GM23338 (cell line): ENCODE results near the gene MYLK2. TPM values are rescaled to one million over a fixed set of nuclear protein-coding genes. Genes with fewer than 3 reads are reported as not detected.
A peak's percentile ranks its signal among the peaks of the same experiment; 100 is the strongest.

Source experiments
- ATAC-seq: fragments of 200-7000 bp; cut with Tn5 transposase; 3 replicates; pipeline ENCODE4 v1.9.1; 2020
- DNase-seq: peaks from one replicate; pipeline ENCODE4 v3.0.0-alpha.2; 2015; ENCODE audit warnings: low spot score
- H2AFZ ChIP-seq: fragments of 200-600 bp; sonication (generic); 2 replicates; pipeline ENCODE4 v1.8.0; 2016; ENCODE audit warnings: antibody characterized with exemption, mild to moderate bottlenecking, moderate library complexity
- H3F3A ChIP-seq: fragments of 200-600 bp; sonication (generic); replicated peaks from 2 replicates; pipeline ENCODE4 v1.8.0; 2017; ENCODE audit warnings: antibody characterized with exemption, mixed run types, low read depth
- H3K27ac ChIP-seq: fragments of 200-600 bp; sonication (generic); 2 replicates; pipeline ENCODE4 v1.6.1; 2016; ENCODE audit warnings: low read depth
- H3K27me3 ChIP-seq: fragments of 200-600 bp; sonication (generic); 2 replicates; pipeline ENCODE4 v1.8.0; 2016; ENCODE audit warnings: mild to moderate bottlenecking, mixed run types, moderate library complexity; ENCODE audit not compliant: insufficient read depth
- H3K36me3 ChIP-seq: fragments of 200-600 bp; sonication (generic); 2 replicates; pipeline ENCODE4 v1.8.0; 2016; ENCODE audit warnings: mild to moderate bottlenecking; ENCODE audit not compliant: insufficient read depth
- H3K4me1 ChIP-seq: fragments of 200-600 bp; sonication (generic); 2 replicates; pipeline ENCODE4 v1.8.0; 2016; ENCODE audit warnings: mild to moderate bottlenecking, moderate library complexity; ENCODE audit not compliant: insufficient read depth
- H3K4me2 ChIP-seq: fragments of 200-600 bp; sonication (generic); 2 replicates; pipeline ENCODE4 v1.7.1; 2017; ENCODE audit warnings: mixed run types
- H3K4me3 ChIP-seq: fragments of 200-600 bp; sonication (generic); 2 replicates; pipeline ENCODE4 v1.6.1; 2016; ENCODE audit warnings: mixed run types
- H3K79me2 ChIP-seq: fragments of 200-600 bp; sonication (generic); replicated peaks from 2 replicates; pipeline ENCODE4 v1.8.0; 2017; ENCODE audit warnings: mild to moderate bottlenecking; ENCODE audit not compliant: insufficient read depth
- H3K9me2 ChIP-seq: fragments of 200-600 bp; sonication (generic); 2 replicates; pipeline ENCODE4 v1.8.0; 2017; ENCODE audit not compliant: insufficient read depth
- H4K20me1 ChIP-seq: fragments of 200-600 bp; sonication (generic); replicated peaks from 2 replicates; pipeline ENCODE4 v1.8.0; 2017; ENCODE audit warnings: mild to moderate bottlenecking; ENCODE audit not compliant: insufficient read depth
- H3K27ac Mint-ChIP-seq: 2 replicates; pipeline ENCODE4 v1.8.0; 2020; ENCODE audit warnings: inconsistent platforms, mild to moderate bottlenecking, moderate library complexity, mixed read lengths
- H3K27me3 Mint-ChIP-seq: 3 replicates; pipeline ENCODE4 v1.8.0; 2022; ENCODE audit warnings: low read depth, mild to moderate bottlenecking, moderate library complexity, mixed read lengths, inconsistent platforms; ENCODE audit not compliant: insufficient read depth, poor library complexity
- H3K36me3 Mint-ChIP-seq: 3 replicates; pipeline ENCODE4 v1.8.0; 2021; ENCODE audit warnings: low read depth, mild to moderate bottlenecking, inconsistent platforms, moderate library complexity, mixed read lengths
- H3K4me1 Mint-ChIP-seq: 3 replicates; pipeline ENCODE4 v1.8.0; 2020; ENCODE audit warnings: mild to moderate bottlenecking, inconsistent platforms, mixed read lengths
- H3K4me3 Mint-ChIP-seq: 3 replicates; pipeline ENCODE4 v1.8.0; 2021; ENCODE audit warnings: moderate library complexity, mild to moderate bottlenecking, inconsistent platforms, mixed read lengths
- H3K9me3 Mint-ChIP-seq: 3 replicates; pipeline ENCODE4 v1.8.0; 2020; ENCODE audit warnings: moderate library complexity, mild to moderate bottlenecking, inconsistent platforms, mixed read lengths
- CREB1 ChIP-seq: fragments of 250-450 bp; sonication (Bioruptor Pico); IDR thresholded peaks from 2 replicates; pipeline ENCODE4 v1.5.0; 2020; ENCODE audit warnings: low read depth, mild to moderate bottlenecking, moderate library complexity
- polyA plus RNA-seq: library from polyadenylated mRNA; unstranded; fragments of >200 nt; fragmentation: Nextera tagmentation; extraction: Ambion mirVana; gene quantifications from 2 replicates; pipeline ENCODE4 v1.2.1, GENCODE V29; 2016
- total RNA-seq: library from RNA; depleted of rRNA; stranded (reverse); fragments of >200 nt; shearing (Covaris generic); gene quantifications from 2 replicates; pipeline ENCODE4 v1.2.3, GENCODE V29; 2014
- TF ChIP-seq, protein P1 (sequence below), 2 experiments: fragments of 200-600 bp in 1 of 2; sonication (generic) in 1 of 2; conservative IDR thresholded peaks; 2 replicates each; pipeline versions ENCODE4 v1.5.1 to v1.6.1; 2016 to 2017; ENCODE audit warnings: antibody characterized with exemption in 2 of 2, low read depth in 2 of 2, mild to moderate bottlenecking in 2 of 2, moderate library complexity in 1 of 2
- TF ChIP-seq, protein P2 (sequence below): IDR thresholded peaks from 2 replicates; pipeline ENCODE4 v1.6.1; 2016; ENCODE audit warnings: antibody characterized with exemption

The MYLK2 gene
- total and polyA plus RNA-seq, 2 experiments from 2014 or later: 0.21 to 0.28 TPM

DNA sequence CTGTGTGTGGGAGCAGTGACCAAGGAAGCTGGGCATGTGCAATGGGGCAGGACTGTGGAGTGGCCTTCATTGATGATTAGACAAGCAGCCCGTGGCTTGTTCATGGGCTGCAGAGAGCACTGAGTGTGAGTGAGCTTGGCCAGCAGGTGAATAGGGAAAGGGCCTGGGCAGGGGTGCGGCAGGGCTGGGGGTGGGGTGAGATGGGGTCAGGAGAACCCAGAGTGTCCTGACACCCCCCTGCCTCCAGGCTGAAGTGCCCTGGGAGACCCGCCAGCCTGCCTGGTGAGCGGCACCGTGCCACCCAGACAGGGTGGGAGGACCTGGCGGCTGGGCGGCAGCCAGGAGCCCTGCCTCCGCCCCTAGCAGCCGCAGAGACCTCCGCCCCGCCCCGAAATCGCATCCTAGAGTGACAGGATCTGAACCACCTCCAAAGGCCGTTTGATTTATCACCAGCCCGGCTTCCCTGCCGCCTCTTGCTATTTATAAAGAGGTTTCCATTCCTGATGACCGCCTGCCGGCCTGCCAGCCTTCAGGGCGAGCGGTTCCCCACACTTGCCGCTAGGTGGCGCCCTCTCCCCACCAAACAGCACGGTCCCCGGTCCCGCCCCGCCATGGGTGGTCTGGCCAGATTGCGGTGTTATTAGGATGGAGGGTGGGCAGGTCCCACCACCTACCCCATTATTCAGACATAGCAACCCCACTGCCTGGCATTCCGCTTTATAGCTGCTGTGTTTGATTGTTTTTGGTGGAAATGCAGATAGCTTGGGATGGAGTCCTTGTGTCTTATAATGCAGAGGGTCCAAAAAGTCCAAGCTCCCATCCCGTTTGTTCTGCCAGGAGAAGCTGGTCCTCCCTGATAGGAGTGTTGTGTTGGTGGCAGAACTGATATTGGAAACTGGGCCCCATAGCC, 3.5 kb downstream of the MYLK2 start:
- Histone ChIP-seq H3K79me2 (no peaks in the 10 kb centered on the region), H4K20me1 (no peaks in the 10 kb centered on the region; the same call in 1 of the 2 replicates), H3K9me2 (no peaks in the 10 kb centered on the region), H2AFZ (peak overlapping the region; percentile 30), H3K4me2 (peak overlapping the region; percentile 43), H3F3A (0 out of 2 replicates have a peak, but pooled peaks cover 9% of the 10 kb centered on the region), H3K36me3 (no peaks in the 10 kb centered on the region), H3K4me3 (peak overlapping the region; percentile 38), H3K27me3 (no peaks in the 10 kb centered on the region), H3K4me1 (peaks cover 4% of the 10 kb centered on the region), H3K27ac (no peak overlapping the region)
- Mint-ChIP-seq H3K27ac (no peak overlapping the region), H3K36me3 (no peaks in the 10 kb centered on the region), H3K4me3 (peak overlapping the region; percentile 8; the same call in 1 of the 3 replicates), H3K9me3 (no peaks in the 10 kb centered on the region), H3K27me3 (peaks cover 9% of the 10 kb centered on the region), H3K4me1 (peaks cover 3% of the 10 kb centered on the region; the same call in 2 of the 3 replicates)
- DNase-seq (peak; percentile 98), ATAC-seq (peak; percentile 84)
- TF ChIP-seq, protein P1, sequence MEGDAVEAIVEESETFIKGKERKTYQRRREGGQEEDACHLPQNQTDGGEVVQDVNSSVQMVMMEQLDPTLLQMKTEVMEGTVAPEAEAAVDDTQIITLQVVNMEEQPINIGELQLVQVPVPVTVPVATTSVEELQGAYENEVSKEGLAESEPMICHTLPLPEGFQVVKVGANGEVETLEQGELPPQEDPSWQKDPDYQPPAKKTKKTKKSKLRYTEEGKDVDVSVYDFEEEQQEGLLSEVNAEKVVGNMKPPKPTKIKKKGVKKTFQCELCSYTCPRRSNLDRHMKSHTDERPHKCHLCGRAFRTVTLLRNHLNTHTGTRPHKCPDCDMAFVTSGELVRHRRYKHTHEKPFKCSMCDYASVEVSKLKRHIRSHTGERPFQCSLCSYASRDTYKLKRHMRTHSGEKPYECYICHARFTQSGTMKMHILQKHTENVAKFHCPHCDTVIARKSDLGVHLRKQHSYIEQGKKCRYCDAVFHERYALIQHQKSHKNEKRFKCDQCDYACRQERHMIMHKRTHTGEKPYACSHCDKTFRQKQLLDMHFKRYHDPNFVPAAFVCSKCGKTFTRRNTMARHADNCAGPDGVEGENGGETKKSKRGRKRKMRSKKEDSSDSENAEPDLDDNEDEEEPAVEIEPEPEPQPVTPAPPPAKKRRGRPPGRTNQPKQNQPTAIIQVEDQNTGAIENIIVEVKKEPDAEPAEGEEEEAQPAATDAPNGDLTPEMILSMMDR (conservative IDR thresholded peaks at IDR 0.05; ENCODE audit: low read depth in 2 of 2): peak; percentile 100
- TF ChIP-seq, protein P2, sequence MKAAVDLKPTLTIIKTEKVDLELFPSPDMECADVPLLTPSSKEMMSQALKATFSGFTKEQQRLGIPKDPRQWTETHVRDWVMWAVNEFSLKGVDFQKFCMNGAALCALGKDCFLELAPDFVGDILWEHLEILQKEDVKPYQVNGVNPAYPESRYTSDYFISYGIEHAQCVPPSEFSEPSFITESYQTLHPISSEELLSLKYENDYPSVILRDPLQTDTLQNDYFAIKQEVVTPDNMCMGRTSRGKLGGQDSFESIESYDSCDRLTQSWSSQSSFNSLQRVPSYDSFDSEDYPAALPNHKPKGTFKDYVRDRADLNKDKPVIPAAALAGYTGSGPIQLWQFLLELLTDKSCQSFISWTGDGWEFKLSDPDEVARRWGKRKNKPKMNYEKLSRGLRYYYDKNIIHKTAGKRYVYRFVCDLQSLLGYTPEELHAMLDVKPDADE: no peak

DNA sequence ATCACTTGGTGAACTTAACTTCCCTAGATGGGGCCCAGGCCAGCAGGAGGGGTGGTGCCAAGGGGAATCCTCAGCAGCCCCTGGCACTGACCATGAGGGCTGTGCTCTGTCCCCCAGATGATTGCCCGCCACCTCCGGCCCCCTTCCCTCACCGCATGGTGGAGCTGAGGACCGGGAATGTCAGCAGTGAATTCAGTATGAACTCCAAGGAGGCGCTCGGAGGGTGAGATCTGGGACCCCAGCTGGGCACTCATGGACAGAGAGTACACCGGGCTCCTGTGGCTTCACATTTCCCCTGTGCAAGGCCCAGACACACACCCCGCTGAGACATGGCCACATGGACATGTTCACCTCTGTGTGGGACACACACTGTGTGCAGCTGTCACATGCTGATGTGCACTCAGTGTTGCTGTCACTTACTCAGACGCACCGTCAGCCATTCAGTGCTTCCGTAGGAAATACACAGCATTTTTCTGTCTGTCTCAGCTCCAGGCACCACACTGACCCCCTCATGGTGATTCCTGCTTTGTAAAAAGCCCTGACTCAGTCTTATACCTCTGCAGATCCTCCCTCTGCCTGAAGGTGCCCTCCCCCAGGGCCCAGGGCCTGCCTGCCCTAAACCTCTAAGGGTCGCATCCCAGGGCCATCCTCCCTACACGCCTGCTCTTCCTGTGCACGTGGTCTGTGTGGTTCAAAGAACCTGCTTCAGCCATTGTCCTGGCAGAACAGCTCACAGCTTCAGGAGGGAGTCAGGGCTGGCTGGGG, 4.4 kb downstream of the MYLK2 start:
- Histone ChIP-seq H3F3A (0 out of 2 replicates have a peak, but pooled peaks cover 9% of the 10 kb centered on the region), H3K79me2 (no peaks in the 10 kb centered on the region), H3K4me1 (peaks cover 4% of the 10 kb centered on the region), H4K20me1 (no peaks in the 10 kb centered on the region; the same call in 1 of the 2 replicates), H3K9me2 (no peaks in the 10 kb centered on the region), H3K36me3 (no peaks in the 10 kb centered on the region), H2AFZ (no peak overlapping the region), H3K27ac (no peak overlapping the region), H3K4me2 (peak overlapping the region; percentile 43; the same call in 1 of the 2 replicates), H3K27me3 (no peaks in the 10 kb centered on the region), H3K4me3 (no peak overlapping the region)
- Mint-ChIP-seq H3K9me3 (no peaks in the 10 kb centered on the region; the same call in 2 of the 3 replicates), H3K27me3 (peaks cover 9% of the 10 kb centered on the region), H3K4me3 (no peak overlapping the region), H3K4me1 (peaks cover 3% of the 10 kb centered on the region; the same call in 2 of the 3 replicates), H3K36me3 (no peaks in the 10 kb centered on the region), H3K27ac (no peak overlapping the region)
- TF ChIP-seq CREB1 (CRISPR knock-in tag): no peak
- TF ChIP-seq, protein P1 (conservative IDR thresholded peaks at IDR 0.05; ENCODE audit: low read depth in 2 of 2): peak in 1 of 2 experiments; percentile 33; a peak in 2 of 4 replicates
- ATAC-seq: no peak; the same call in 2 of the 3 replicates
- DNase-seq: no peak
